IPS-20b (cell line): Measurements from ENCODE around the gene MAPK10.

ENCODE experiments used
- H3K27ac ChIP-seq: one replicate; pipeline ENCODE4 v1.5.1; 2013; ENCODE audit warnings: low read length
- H3K27me3 ChIP-seq: 2 replicates; pipeline ENCODE4 v1.6.1; 2013; ENCODE audit warnings: mild to moderate bottlenecking, low read length, inconsistent platforms; ENCODE audit not compliant: insufficient read depth
- H3K36me3 ChIP-seq: 2 replicates; pipeline ENCODE4 v1.6.1; 2013; ENCODE audit warnings: low read depth, mild to moderate bottlenecking, inconsistent platforms, low read length, moderate library complexity; ENCODE audit not compliant: insufficient read depth
- H3K4me1 ChIP-seq: 2 replicates; pipeline ENCODE4 v1.6.1; 2013; ENCODE audit warnings: mild to moderate bottlenecking, control low read depth, inconsistent platforms, low read length, moderate library complexity; ENCODE audit not compliant: insufficient read depth
- H3K4me3 ChIP-seq: 2 replicates; pipeline ENCODE4 v1.5.1; 2013; ENCODE audit warnings: mild to moderate bottlenecking, low read length, inconsistent platforms
- H3K9ac ChIP-seq: 2 replicates; pipeline ENCODE4 v1.6.1; 2013; ENCODE audit warnings: low read depth, mild to moderate bottlenecking, inconsistent platforms, low read length, moderate library complexity
- H3K9me3 ChIP-seq: 2 replicates; pipeline ENCODE4 v1.6.1; 2013; ENCODE audit warnings: mild to moderate bottlenecking, low read depth, low read length, inconsistent platforms; ENCODE audit not compliant: insufficient read depth

The MAPK10 gene

GRCh38 chr4:86272669-86273068 lies 87.2 kb downstream of the MAPK10 start:
- Histone ChIP-seq H3K36me3 (no peaks in the 10 kb centered on the region), H3K4me3 (no peak overlapping the region), H3K9me3 (no peaks in the 10 kb centered on the region), H3K27me3 (no peaks in the 10 kb centered on the region), H3K4me1 (peaks cover 4% of the 10 kb centered on the region; the same call in 1 of the 2 replicates), H3K9ac (no peak overlapping the region), H3K27ac (no peak overlapping the region)

- Histone ChIP-seq H3K27me3 (no peaks in the 10 kb centered on the region), H3K4me1 (peaks cover 12% of the 10 kb centered on the region; the same call in 1 of the 2 replicates)
Observed at GRCh38 chr4:86271057-86271456, 88.8 kb downstream of the MAPK10 start.

GRCh38 chr4:86269354-86269753 lies 90.5 kb downstream of the MAPK10 start:
- H3K4me3 ChIP-seq = no peak overlapping the region
- no peaks in the 10 kb centered on the region for H3K36me3 ChIP-seq
- H3K4me1 ChIP-seq = peaks cover 15% of the 10 kb centered on the region; the same call in 1 of the 2 replicates
- H3K9me3 ChIP-seq = no peaks in the 10 kb centered on the region
- no peaks in the 10 kb centered on the region for H3K27me3 ChIP-seq
- no peak overlapping the region for H3K9ac ChIP-seq
- H3K27ac ChIP-seq = no peak overlapping the region

More at GRCh38 chr4:86271057-86271456, 88.8 kb downstream of the MAPK10 start:
- no peak overlapping the region for H3K27ac ChIP-seq
- no peak overlapping the region for H3K9ac ChIP-seq
- H3K4me3 ChIP-seq = no peak overlapping the region
- no peaks in the 10 kb centered on the region for H3K9me3 ChIP-seq
- H3K36me3 ChIP-seq = no peaks in the 10 kb centered on the region

- no peaks in the 10 kb centered on the region for H3K27me3 ChIP-seq
- H3K36me3 ChIP-seq = no peaks in the 10 kb centered on the region
- no peaks in the 10 kb centered on the region for H3K9me3 ChIP-seq
- H3K9ac ChIP-seq = no peak overlapping the region
- H3K4me3 ChIP-seq = no peak overlapping the region
- no peak overlapping the region for H3K27ac ChIP-seq
- H3K4me1 ChIP-seq = peaks cover 15% of the 10 kb centered on the region; the same call in 1 of the 2 replicates
Observed at GRCh38 chr4:86264241-86264640, 95.6 kb downstream of the MAPK10 start.

- H3K4me3 ChIP-seq = no peak overlapping the region
- H3K36me3 ChIP-seq = no peaks in the 10 kb centered on the region
- H3K4me1 ChIP-seq = peaks cover 6% of the 10 kb centered on the region; the same call in 1 of the 2 replicates
- no peaks in the 10 kb centered on the region for H3K9me3 ChIP-seq
- H3K27ac ChIP-seq = no peak overlapping the region
- no peaks in the 10 kb centered on the region for H3K27me3 ChIP-seq
- no peak overlapping the region for H3K9ac ChIP-seq
Observed at GRCh38 chr4:86261636-86262035, 98.2 kb downstream of the MAPK10 start.

- H3K4me3 ChIP-seq = no peak overlapping the region
- no peaks in the 10 kb centered on the region for H3K36me3 ChIP-seq
- no peaks in the 10 kb centered on the region for H3K9me3 ChIP-seq
- H3K27ac ChIP-seq = no peak overlapping the region
- no peaks in the 10 kb centered on the region for H3K27me3 ChIP-seq
- H3K4me1 ChIP-seq = no peaks in the 10 kb centered on the region
- H3K9ac ChIP-seq = no peak overlapping the region
Observed at GRCh38 chr4:86256086-86256485, 103.8 kb downstream of the MAPK10 start.

- no peak overlapping the region for H3K27ac ChIP-seq
- no peak overlapping the region for H3K9ac ChIP-seq
- H3K9me3 ChIP-seq = no peaks in the 10 kb centered on the region
- no peak overlapping the region for H3K4me3 ChIP-seq
- no peaks in the 10 kb centered on the region for H3K27me3 ChIP-seq
- no peaks in the 10 kb centered on the region for H3K36me3 ChIP-seq
- no peaks in the 10 kb centered on the region for H3K4me1 ChIP-seq
Observed at GRCh38 chr4:86250619-86251018, 109.2 kb downstream of the MAPK10 start.

GRCh38 chr4:86250006-86250405 lies 109.8 kb downstream of the MAPK10 start:
- Histone ChIP-seq H3K36me3 (no peaks in the 10 kb centered on the region), H3K27ac (no peak overlapping the region), H3K9me3 (no peaks in the 10 kb centered on the region), H3K4me1 (no peaks in the 10 kb centered on the region), H3K4me3 (no peak overlapping the region), H3K9ac (no peak overlapping the region), H3K27me3 (no peaks in the 10 kb centered on the region)

- H3K36me3 ChIP-seq = no peaks in the 10 kb centered on the region
- H3K9ac ChIP-seq = no peak overlapping the region
- H3K4me1 ChIP-seq = no peaks in the 10 kb centered on the region
- H3K27me3 ChIP-seq = no peaks in the 10 kb centered on the region
- H3K4me3 ChIP-seq = no peak overlapping the region
- H3K9me3 ChIP-seq = no peaks in the 10 kb centered on the region
- no peak overlapping the region for H3K27ac ChIP-seq
Observed at GRCh38 chr4:86249074-86249473, 110.8 kb downstream of the MAPK10 start.

- H3K4me3 ChIP-seq = no peak overlapping the region
- H3K4me1 ChIP-seq = no peaks in the 10 kb centered on the region
- H3K9ac ChIP-seq = no peak overlapping the region
- no peaks in the 10 kb centered on the region for H3K27me3 ChIP-seq
- H3K36me3 ChIP-seq = no peaks in the 10 kb centered on the region
- no peak overlapping the region for H3K27ac ChIP-seq
- H3K9me3 ChIP-seq = no peaks in the 10 kb centered on the region
Observed at GRCh38 chr4:86247906-86248305, 111.9 kb downstream of the MAPK10 start.

GRCh38 chr4:86247320-86247719 lies 112.5 kb downstream of the MAPK10 start:
- Histone ChIP-seq H3K4me3 (no peak overlapping the region), H3K36me3 (no peaks in the 10 kb centered on the region), H3K4me1 (no peaks in the 10 kb centered on the region), H3K9ac (no peak overlapping the region), H3K9me3 (no peaks in the 10 kb centered on the region), H3K27me3 (no peaks in the 10 kb centered on the region), H3K27ac (no peak overlapping the region)

- Histone ChIP-seq H3K27me3 (no peaks in the 10 kb centered on the region), H3K4me3 (no peak overlapping the region), H3K9me3 (no peaks in the 10 kb centered on the region), H3K27ac (no peak overlapping the region), H3K9ac (no peak overlapping the region), H3K36me3 (no peaks in the 10 kb centered on the region), H3K4me1 (no peaks in the 10 kb centered on the region)
Observed at GRCh38 chr4:86243750-86244149, 116.1 kb downstream of the MAPK10 start.

GRCh38 chr4:86242677-86243076 lies 117.2 kb downstream of the MAPK10 start:
- Histone ChIP-seq H3K36me3 (no peaks in the 10 kb centered on the region), H3K9me3 (no peaks in the 10 kb centered on the region), H3K4me3 (no peak overlapping the region), H3K27me3 (no peaks in the 10 kb centered on the region), H3K27ac (no peak overlapping the region), H3K9ac (no peak overlapping the region), H3K4me1 (no peaks in the 10 kb centered on the region)
